Transverse colon (tissue), 4 donors: Measurements from ENCODE around the gene REL.

Experiments
- CTCF ChIP-seq, 5 experiments: fragments of 200-600 bp in 3 of 5; fragments of 450-650 bp in 2 of 5; sonication (generic) in 3 of 5; IDR thresholded peaks; 1 replicate in 2 of 5; 2 replicates in 3 of 5; pipeline ENCODE4 v1.5.1; 2016 to 2017; ENCODE audit warnings: antibody characterized with exemption in 5 of 5, inconsistent platforms in 3 of 5, mild to moderate bottlenecking in 2 of 5, moderate library complexity in 1 of 5
- POLR2A ChIP-seq: fragments of 450-650 bp; IDR thresholded peaks from one replicate; pipeline ENCODE4 v1.6.1; 2016; ENCODE audit warnings: antibody characterized with exemption, mild to moderate bottlenecking, moderate library complexity
- POLR2AphosphoS5 ChIP-seq, 3 donors: sonication (generic); formaldehyde crosslinking; IDR thresholded peaks; one replicate each; pipeline ENCODE4 v1.6.1; 2016; ENCODE audit warnings: antibody characterized with exemption in 3 of 3

- no peak for TF ChIP-seq CTCF (IDR thresholded peaks at IDR 0.05)
- no peak for TF ChIP-seq POLR2AphosphoS5 (IDR thresholded peaks at IDR 0.05)
- no peak for TF ChIP-seq POLR2A
These were observed 67.7 kb downstream of the REL start for GRCh38 chr2:60948926-60949579.
